Measurements from ENCODE around the gene MMP24. TPM values are rescaled to one million over a fixed set of nuclear protein-coding genes. Genes with fewer than 3 reads are reported as not detected.
"Not testable (repeated sequence)": the region's sequence is repeated elsewhere in the genome, so short reads cannot be mapped to it uniquely, and the experiment has no call there.

The MMP24 gene
- total RNA-seq, 2 donors from 2014 or later: 0.15 to 0.50 TPM

- Histone ChIP-seq H3K27me3 (no peaks in the 10 kb centered on the region), H3K4me1 (no peaks in the 10 kb centered on the region), H3K9ac (ENCODE audit: low read depth in 2 of 2, low read length in 2 of 2) (no peak overlapping the region), H3K9me3 (no peaks in the 10 kb centered on the region), H3K4me3 (no peak overlapping the region), H3K36me3 (no peaks in the 10 kb centered on the region), H3K27ac (no peak overlapping the region)
- intact Hi-C loops (cut with DNase I): no loop called here
- no peak for DNase-seq
- no peak for TF ChIP-seq CTCF (IDR thresholded peaks at IDR 0.05)
Measured at GRCh38 chr20:35243986-35244385, 17.5 kb downstream of the MMP24 start.

- no peak for DNase-seq
- no peak for TF ChIP-seq CTCF (IDR thresholded peaks at IDR 0.05)
- no peaks in the 10 kb centered on the region for H3K27me3 ChIP-seq
- H3K4me3 ChIP-seq: no peak overlapping the region
- H3K27ac ChIP-seq: no peak overlapping the region
- no peaks in the 10 kb centered on the region for H3K4me1 ChIP-seq
- no peaks in the 10 kb centered on the region for H3K36me3 ChIP-seq
- no peak overlapping the region for H3K9ac ChIP-seq (ENCODE audit: low read depth in 2 of 2, low read length in 2 of 2)
- no peaks in the 10 kb centered on the region for H3K9me3 ChIP-seq
- intact Hi-C loops (cut with DNase I): no loop called here
Measured at GRCh38 chr20:35246723-35247122, 20.2 kb downstream of the MMP24 start.

GRCh38 chr20:35248641-35249475, 22.4 kb downstream of the MMP24 start:
- Histone ChIP-seq H3K9me3 (no peaks in the 10 kb centered on the region), H3K9ac (ENCODE audit: low read depth in 2 of 2, low read length in 2 of 2) (no peak overlapping the region), H3K27ac (no peak overlapping the region), H3K36me3 (no peaks in the 10 kb centered on the region), H3K27me3 (no peaks in the 10 kb centered on the region), H3K4me3 (no peak overlapping the region), H3K4me1 (no peaks in the 10 kb centered on the region)
- no peak for DNase-seq
- TF ChIP-seq CTCF (IDR thresholded peaks at IDR 0.05): no peak
- intact Hi-C loops (cut with DNase I): no loop called here

- no peaks in the 10 kb centered on the region for H3K27me3 ChIP-seq
- H3K36me3 ChIP-seq: no peaks in the 10 kb centered on the region
- DNase-seq: no peak
- no peak for TF ChIP-seq CTCF (IDR thresholded peaks at IDR 0.05)
- no peaks in the 10 kb centered on the region for H3K4me1 ChIP-seq
- peak overlapping the region in 1 of 2 donors; percentile 20 for H3K9ac ChIP-seq (ENCODE audit: low read depth in 2 of 2, low read length in 2 of 2)
- intact Hi-C loops (cut with DNase I): no loop called here
- H3K9me3 ChIP-seq: no peaks in the 10 kb centered on the region
- no peak overlapping the region for H3K4me3 ChIP-seq
- no peak overlapping the region for H3K27ac ChIP-seq
Measured at GRCh38 chr20:35251613-35251940, 25.1 kb downstream of the MMP24 start.

- H3K4me1 ChIP-seq: no peaks in the 10 kb centered on the region
- H3K27ac ChIP-seq: no peak overlapping the region
- no peak for TF ChIP-seq CTCF (IDR thresholded peaks at IDR 0.05)
- no peaks in the 10 kb centered on the region for H3K27me3 ChIP-seq
- H3K9ac ChIP-seq (ENCODE audit: low read depth in 2 of 2, low read length in 2 of 2): peak overlapping the region in 1 of 2 donors; percentile 20
- no peaks in the 10 kb centered on the region for H3K9me3 ChIP-seq
- H3K4me3 ChIP-seq: no peak overlapping the region
- no peak for DNase-seq
- intact Hi-C loops (cut with DNase I): no loop called here
- no peaks in the 10 kb centered on the region for H3K36me3 ChIP-seq
Measured at GRCh38 chr20:35252037-35252461, 25.6 kb downstream of the MMP24 start.

- H3K27me3 ChIP-seq; H3K36me3 ChIP-seq; DNase-seq; H3K4me3 ChIP-seq; intact Hi-C loops (cut with DNase I); H3K9me3 ChIP-seq; H3K4me1 ChIP-seq; H3K9ac ChIP-seq (ENCODE audit: low read depth in 2 of 2, low read length in 2 of 2); H3K27ac ChIP-seq: not testable (repeated sequence)
Measured at GRCh38 chr20:35252598-35252997, 26.1 kb downstream of the MMP24 start.
